Measurements from ENCODE around the gene ZNF550.

ZNF550 gene

DNA sequence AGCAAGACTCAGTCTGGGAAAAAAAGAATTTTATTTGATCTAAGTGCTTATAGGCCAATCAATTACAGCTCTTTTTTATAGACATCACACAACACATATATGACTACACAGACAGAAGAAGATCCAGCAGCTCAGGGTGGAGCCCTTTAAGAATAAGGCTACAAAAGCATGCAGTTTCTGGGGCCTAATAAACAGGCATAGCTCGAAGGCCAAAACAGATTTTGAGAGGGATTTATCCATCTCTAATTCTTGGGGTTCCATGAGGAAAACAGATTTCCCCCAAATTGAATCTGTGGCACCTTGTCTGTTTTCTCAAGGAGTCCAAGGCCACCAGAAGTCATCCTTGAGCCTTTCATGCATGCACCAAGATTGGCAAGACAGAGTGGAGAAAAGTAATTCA lies 3.9 kb upstream of the ZNF550 start:
- DNase-seq (ENCODE audit: low read depth) = no peak
- H3K4me3 ChIP-seq (ENCODE audit: low read depth, low read length) = no peak overlapping the region
- TF ChIP-seq CTCF (conservative IDR thresholded peaks at IDR 0.05; ENCODE audit: low read depth, low read length) = no peak

DNA sequence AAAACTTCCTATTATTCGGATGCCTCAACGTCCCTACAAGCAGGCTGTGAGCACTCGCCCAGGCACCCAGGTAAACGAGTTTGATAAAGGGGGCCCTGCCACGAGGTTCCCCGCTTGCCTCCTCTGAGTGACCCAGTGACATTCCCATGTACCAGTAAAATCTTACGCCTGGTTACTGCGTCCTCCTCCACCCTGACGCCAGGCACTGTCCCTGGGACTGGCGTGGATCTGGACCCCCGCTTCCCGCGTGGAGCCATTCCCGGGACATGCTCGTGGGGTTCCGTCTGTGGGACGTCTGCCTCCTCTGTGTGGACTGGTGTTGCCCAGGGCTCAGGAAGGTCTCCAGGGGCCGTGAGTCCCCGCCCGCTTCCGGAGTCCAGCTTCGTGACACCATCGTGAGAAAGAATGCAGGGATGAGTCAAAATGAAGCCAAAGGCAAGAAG lies 407 bp upstream of the ZNF550 start:
- peak; percentile 50 for DNase-seq (ENCODE audit: low read depth)
- no peak for TF ChIP-seq CTCF (conservative IDR thresholded peaks at IDR 0.05; ENCODE audit: low read depth, low read length)
- peak overlapping the region; percentile 98 for H3K4me3 ChIP-seq (ENCODE audit: low read depth, low read length)

DNA sequence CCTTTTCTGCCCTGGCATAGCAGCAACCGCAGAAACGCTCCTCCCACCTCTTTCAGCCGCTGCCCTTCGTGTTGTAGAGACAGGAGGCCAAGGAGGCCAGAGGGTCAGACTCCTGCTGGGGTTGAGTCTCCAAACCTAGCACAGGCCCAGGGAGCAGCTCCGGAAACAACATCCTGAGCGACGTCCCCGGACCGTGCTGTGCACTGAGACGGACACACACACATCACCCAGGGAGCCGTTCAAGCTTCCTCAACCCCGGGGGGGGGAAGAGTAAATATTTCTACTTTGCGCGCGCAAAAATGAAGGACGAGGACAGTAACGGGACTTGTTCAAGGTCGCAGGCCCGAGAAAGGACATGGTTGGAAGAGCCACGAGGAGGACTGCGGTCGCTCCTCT lies 657 bp downstream of the ZNF550 start:
- H3K4me3 ChIP-seq (ENCODE audit: low read depth, low read length) = peak overlapping the region; percentile 98
- TF ChIP-seq CTCF (conservative IDR thresholded peaks at IDR 0.05; ENCODE audit: low read depth, low read length) = no peak
- DNase-seq (ENCODE audit: low read depth) = peak; percentile 44

DNA sequence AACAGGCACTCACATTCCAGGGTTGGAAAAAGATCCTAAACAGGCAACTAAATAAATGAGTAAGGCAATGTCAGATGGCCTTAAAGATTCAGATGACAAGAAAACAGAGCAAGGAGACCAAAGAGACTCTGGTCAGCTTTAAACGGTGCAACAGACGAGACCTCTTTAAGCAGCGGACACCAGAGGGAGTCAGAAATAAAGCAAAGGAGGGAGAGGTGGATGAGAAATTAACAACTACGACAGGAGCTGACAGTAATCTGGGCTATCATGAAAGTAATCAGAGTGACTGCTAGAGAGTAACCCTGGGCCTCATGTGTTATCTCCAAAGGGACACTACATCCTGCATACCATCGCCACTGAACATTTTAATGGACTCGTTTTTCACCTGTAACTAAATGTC lies 1.1 kb downstream of the ZNF550 start:
- peak overlapping the region; percentile 98 for H3K4me3 ChIP-seq (ENCODE audit: low read depth, low read length)
- TF ChIP-seq CTCF (conservative IDR thresholded peaks at IDR 0.05; ENCODE audit: low read depth, low read length) = peak; percentile 61
- DNase-seq (ENCODE audit: low read depth) = peak; percentile 58

DNA sequence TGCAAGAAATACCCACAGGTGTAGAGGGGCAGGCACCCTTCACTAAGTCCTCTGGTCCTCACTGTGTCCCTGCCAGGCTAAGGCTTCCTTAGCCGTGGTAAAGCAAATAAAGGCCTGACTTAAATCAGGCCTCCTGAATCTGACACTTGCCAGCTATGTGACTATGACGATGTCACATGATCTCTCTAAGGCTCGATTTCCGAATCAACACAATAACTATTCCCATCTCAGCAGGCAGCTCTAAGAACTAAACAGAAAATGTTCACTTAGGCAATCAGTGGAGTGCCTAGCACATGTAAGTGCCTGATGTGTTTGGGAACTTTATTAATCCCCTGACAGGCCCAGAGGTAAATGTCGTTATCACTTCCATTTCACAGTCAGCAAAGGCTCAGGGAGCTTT lies 2.0 kb downstream of the ZNF550 start:
- no peak for DNase-seq (ENCODE audit: low read depth)
- no peak for TF ChIP-seq CTCF (conservative IDR thresholded peaks at IDR 0.05; ENCODE audit: low read depth, low read length)
- H3K4me3 ChIP-seq (ENCODE audit: low read depth, low read length) = no peak overlapping the region

DNA sequence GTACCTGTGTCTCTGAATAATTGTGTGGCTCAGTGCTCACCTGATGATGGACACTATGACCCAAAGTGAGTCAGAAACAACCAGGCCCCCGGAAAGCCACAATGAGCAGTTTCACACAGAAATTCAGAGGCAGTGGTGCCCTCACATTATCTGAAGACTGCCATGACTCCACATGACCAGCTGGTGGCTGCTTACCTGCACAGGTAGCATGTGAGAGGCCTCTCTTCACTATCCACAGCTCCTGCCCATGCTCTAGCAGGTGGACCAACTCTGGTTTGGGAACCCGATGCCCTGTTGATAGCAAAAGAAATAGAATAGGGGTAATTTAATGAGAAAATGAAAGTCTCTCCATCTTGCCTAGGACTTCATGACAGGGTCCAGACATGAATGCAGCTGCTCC lies 7.2 kb downstream of the ZNF550 start:
- TF ChIP-seq CTCF (conservative IDR thresholded peaks at IDR 0.05; ENCODE audit: low read depth, low read length) = no peak
- H3K4me3 ChIP-seq (ENCODE audit: low read depth, low read length) = no peak overlapping the region
- DNase-seq (ENCODE audit: low read depth) = no peak

- DNase-seq (ENCODE audit: low read depth) = no peak
- TF ChIP-seq CTCF (conservative IDR thresholded peaks at IDR 0.05; ENCODE audit: low read depth, low read length) = no peak
- no peak overlapping the region for H3K4me3 ChIP-seq (ENCODE audit: low read depth, low read length)
Observed at GRCh38 chr19:57546513-57546912, 13.2 kb downstream of the ZNF550 start.

All from choroid plexus epithelial cell (primary cell).